Uterus (tissue), 2 donors: Measurements from ENCODE around the gene PDGFC.

ENCODE experiments used
- CTCF ChIP-seq, 4 experiments: fragments of 200-600 bp in 2 of 4; fragments of 450-650 bp in 2 of 4; sonication (generic) in 2 of 4; IDR thresholded peaks; one replicate each; pipeline ENCODE4 v1.5.1; 2016 to 2019; ENCODE audit warnings: antibody characterized with exemption in 4 of 4, mild to moderate bottlenecking in 2 of 4, moderate library complexity in 1 of 4
- POLR2A ChIP-seq, 2 donors: fragments of 450-650 bp; IDR thresholded peaks; one replicate each; pipeline ENCODE4 v1.6.1; 2016; ENCODE audit warnings: antibody characterized with exemption in 2 of 2, mild to moderate bottlenecking in 1 of 2, moderate library complexity in 1 of 2

- no peak for TF ChIP-seq POLR2A (IDR thresholded peaks at IDR 0.05)
- no peak for TF ChIP-seq CTCF (IDR thresholded peaks at IDR 0.05)
Observed at GRCh38 chr4:156790866-156791265, 180.7 kb downstream of the PDGFC start.
